Measurements from ENCODE around the gene DDX59.

DDX59 gene

GRCh38 chr1:200669314-200670241 lies at the start of gene DDX59:
DDX59 (minus strand) TSS chr1:200669907; CDS start chr1:200666740, 3,167 bp downstream.
- FAIRE-seq, result no peak

GRCh38 chr1:200714504-200715187 lies 44.9 kb upstream of the DDX59 start:
- no peak for FAIRE-seq

- FAIRE-seq, result no peak
These were observed 40.5 kb upstream of the DDX59 start for GRCh38 chr1:200710166-200710565.

GRCh38 chr1:200708769-200709168 lies 39.1 kb upstream of the DDX59 start:
- no peak for FAIRE-seq

GRCh38 chr1:200708161-200708560 lies 38.5 kb upstream of the DDX59 start:
- no peak for FAIRE-seq

- no peak for FAIRE-seq
These were observed 37.4 kb upstream of the DDX59 start for GRCh38 chr1:200707116-200707515.

GRCh38 chr1:200706111-200706814 lies 36.6 kb upstream of the DDX59 start:
- no peak for FAIRE-seq

- no peak for FAIRE-seq
These were observed 35.3 kb upstream of the DDX59 start for GRCh38 chr1:200704986-200705500.

- no peak for FAIRE-seq
These were observed 30.2 kb upstream of the DDX59 start for GRCh38 chr1:200699871-200700270.

- no peak for FAIRE-seq
These were observed 25.0 kb upstream of the DDX59 start for GRCh38 chr1:200694738-200695137.

GRCh38 chr1:200693327-200693726 lies 23.6 kb upstream of the DDX59 start:
- no peak for FAIRE-seq

- no peak for FAIRE-seq
These were observed 22.6 kb upstream of the DDX59 start for GRCh38 chr1:200692316-200692715.

- no peak for FAIRE-seq
These were observed 16.9 kb upstream of the DDX59 start for GRCh38 chr1:200686620-200687019.

GRCh38 chr1:200684015-200684414 lies 14.3 kb upstream of the DDX59 start:
- FAIRE-seq, result no peak

- no peak for FAIRE-seq
These were observed 13.6 kb upstream of the DDX59 start for GRCh38 chr1:200683298-200683697.

GRCh38 chr1:200681231-200681630 lies 11.5 kb upstream of the DDX59 start:
- FAIRE-seq, result no peak

GRCh38 chr1:200676829-200677228 lies 7.1 kb upstream of the DDX59 start:
- FAIRE-seq, result no peak

GRCh38 chr1:200675588-200675852 lies 5.8 kb upstream of the DDX59 start:
- no peak for FAIRE-seq

GRCh38 chr1:200674838-200675587 lies 5.3 kb upstream of the DDX59 start:
- FAIRE-seq, result no peak

GRCh38 chr1:200673952-200674823 lies 4.5 kb upstream of the DDX59 start:
- no peak for FAIRE-seq

- FAIRE-seq, result no peak
These were observed 1.6 kb upstream of the DDX59 start for GRCh38 chr1:200671235-200671786.
